K562 (cell line): ENCODE measurements around the gene S100A6. TPM values are rescaled to one million over a fixed set of nuclear protein-coding genes. Genes with fewer than 3 reads are reported as not detected.

ENCODE experiments used
- CTBP1 ChIP-seq: fragments of 450-650 bp; IDR thresholded peaks from 2 replicates; pipeline ENCODE4 v1.6.1; 2016; ENCODE audit warnings: borderline replicate concordance
- CTCF ChIP-seq, 3 experiments: IDR thresholded peaks in 2 of 3; conservative IDR thresholded peaks in 1 of 3; 2 replicates each; pipeline ENCODE4 v1.5.1; 2011 to 2012; ENCODE audit warnings: low read length in 3 of 3, mild to moderate bottlenecking in 3 of 3, control low read depth in 2 of 3, improper control_type of control experiment in 1 of 3, inconsistent platforms in 1 of 3, low read depth in 1 of 3, mixed read lengths in 1 of 3, moderate library complexity in 1 of 3; ENCODE audit not compliant: insufficient read depth in 2 of 3
- CXXC5 ChIP-seq: fragments of 250-450 bp; sonication (Bioruptor Pico); IDR thresholded peaks from 2 replicates; pipeline ENCODE4 v1.8.0; 2022; ENCODE audit warnings: inconsistent platforms, mild to moderate bottlenecking, moderate library complexity
- MIER1 ChIP-seq: fragments of 450-650 bp; IDR thresholded peaks from 2 replicates; pipeline ENCODE4 v1.6.1; 2016; ENCODE audit warnings: antibody characterized with exemption, mild to moderate bottlenecking, low read depth
- REST ChIP-seq, 2 experiments: fragments of 450-650 bp; formaldehyde crosslinking in 1 of 2; IDR thresholded peaks; 2 replicates each; pipeline versions ENCODE4 v1.4.0 to v1.6.1; 2014 to 2020; ENCODE audit warnings: mild to moderate bottlenecking in 2 of 2, borderline replicate concordance in 1 of 2, low read depth in 1 of 2
- RFX7 ChIP-seq: fragments of 250-450 bp; sonication (Bioruptor Pico); IDR thresholded peaks from 2 replicates; pipeline ENCODE4 v1.5.1; 2021; ENCODE audit warnings: mild to moderate bottlenecking
- ZBTB17 ChIP-seq: fragments of 450-650 bp; formaldehyde crosslinking; IDR thresholded peaks from 2 replicates; pipeline ENCODE4 v1.4.0; 2020; ENCODE audit warnings: mild to moderate bottlenecking
- ZNF316 ChIP-seq: fragments of 450-650 bp; IDR thresholded peaks from 2 replicates; pipeline ENCODE4 v1.6.1; 2016
- polyA plus RNA-seq, 8 experiments: library from polyadenylated mRNA; depleted of rRNA in 4 of 8; stranded (reverse) in 5 of 8; unstranded in 3 of 8; fragments of >200 nt; fragmentation: Nextera tagmentation in 2 of 8; fragmentation: Illumina TruSeq in 1 of 8; extraction: Ambion mirVana in 2 of 8; extraction: Trizol in 1 of 8; gene quantifications; 2 replicates each; pipeline versions ENCODE4 v1.2.1 to v1.2.3, GENCODE V29; 2011 to 2014; ENCODE audit warnings: inconsistent platforms in 1 of 8, missing spikeins in 1 of 8
- total RNA-seq, 7 experiments: library from RNA; depleted of rRNA in 6 of 7; stranded (reverse); fragments of >200 nt in 6 of 7; fragmentation: Illumina TruSeq in 2 of 7; extraction: Trizol in 2 of 7; gene quantifications; 2 replicates each; pipeline versions ENCODE4 v1.2.1 to v1.2.3, GENCODE V29; 2011 to 2021; ENCODE audit warnings: low replicate concordance in 1 of 7
- TF ChIP-seq, protein P1 (sequence below): sonication (generic); formaldehyde crosslinking; IDR thresholded peaks from 2 replicates; pipeline ENCODE4 v1.8.1; 2023; ENCODE audit warnings: mild to moderate bottlenecking, missing genetic modification reagents
- TF ChIP-seq, protein P2 (sequence below): fragments of 250-450 bp; sonication (Bioruptor Pico); IDR thresholded peaks from 2 replicates; pipeline ENCODE4 v1.5.0; 2021; ENCODE audit warnings: mild to moderate bottlenecking, moderate library complexity

The S100A6 gene
- total and polyA plus RNA-seq, 9 of the 15 experiments (the other 6 are each of a cell fraction or from before 2014, with no cell fraction given) = 9.8 to 66.5 (median 23.2) TPM

DNA sequence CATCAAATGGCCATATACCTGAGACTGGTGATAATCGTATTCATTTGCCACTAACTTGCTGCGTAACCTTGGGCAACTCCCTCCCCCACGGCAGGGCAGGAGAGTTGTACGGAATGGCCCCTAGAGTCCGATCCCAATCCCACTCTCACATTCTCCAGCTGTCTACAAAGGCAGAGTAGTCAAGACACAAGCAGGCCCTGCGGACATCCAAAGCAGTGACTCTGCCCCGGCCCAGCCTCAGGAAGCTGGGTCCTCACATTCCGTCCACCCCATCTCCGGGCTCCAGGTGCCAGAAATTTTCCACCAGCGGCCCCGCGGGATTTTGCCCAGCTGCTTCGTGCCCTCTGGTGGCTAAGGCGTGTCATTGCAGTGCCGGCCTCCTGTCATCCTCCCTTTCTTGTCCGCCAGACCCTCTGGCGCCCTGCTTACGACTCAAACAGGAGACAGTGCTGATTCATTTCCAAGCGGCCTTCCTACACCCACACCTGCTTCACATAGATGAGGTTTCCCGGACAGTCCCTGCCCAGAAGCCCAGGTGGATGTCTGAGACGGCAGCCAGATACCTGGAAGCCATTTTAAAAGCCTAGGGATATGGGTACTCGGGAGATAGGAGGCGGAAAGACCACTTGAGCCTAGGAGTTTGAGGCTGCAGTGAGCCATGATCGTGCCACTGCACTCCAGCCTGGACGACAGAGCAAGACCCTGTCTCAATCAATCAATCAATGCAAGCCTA, 32.7 kb upstream of the S100A6 start (continued):
- peak; percentile 96 for TF ChIP-seq REST (IDR thresholded peaks at IDR 0.05; ENCODE audit: borderline replicate concordance)
- no peak for TF ChIP-seq REST (CRISPR knock-in tag; IDR thresholded peaks at IDR 0.05; ENCODE audit: low read depth)
- TF ChIP-seq, protein P1, sequence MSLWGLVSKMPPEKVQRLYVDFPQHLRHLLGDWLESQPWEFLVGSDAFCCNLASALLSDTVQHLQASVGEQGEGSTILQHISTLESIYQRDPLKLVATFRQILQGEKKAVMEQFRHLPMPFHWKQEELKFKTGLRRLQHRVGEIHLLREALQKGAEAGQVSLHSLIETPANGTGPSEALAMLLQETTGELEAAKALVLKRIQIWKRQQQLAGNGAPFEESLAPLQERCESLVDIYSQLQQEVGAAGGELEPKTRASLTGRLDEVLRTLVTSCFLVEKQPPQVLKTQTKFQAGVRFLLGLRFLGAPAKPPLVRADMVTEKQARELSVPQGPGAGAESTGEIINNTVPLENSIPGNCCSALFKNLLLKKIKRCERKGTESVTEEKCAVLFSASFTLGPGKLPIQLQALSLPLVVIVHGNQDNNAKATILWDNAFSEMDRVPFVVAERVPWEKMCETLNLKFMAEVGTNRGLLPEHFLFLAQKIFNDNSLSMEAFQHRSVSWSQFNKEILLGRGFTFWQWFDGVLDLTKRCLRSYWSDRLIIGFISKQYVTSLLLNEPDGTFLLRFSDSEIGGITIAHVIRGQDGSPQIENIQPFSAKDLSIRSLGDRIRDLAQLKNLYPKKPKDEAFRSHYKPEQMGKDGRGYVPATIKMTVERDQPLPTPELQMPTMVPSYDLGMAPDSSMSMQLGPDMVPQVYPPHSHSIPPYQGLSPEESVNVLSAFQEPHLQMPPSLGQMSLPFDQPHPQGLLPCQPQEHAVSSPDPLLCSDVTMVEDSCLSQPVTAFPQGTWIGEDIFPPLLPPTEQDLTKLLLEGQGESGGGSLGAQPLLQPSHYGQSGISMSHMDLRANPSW = peak; percentile 62; the same call in 1 of the 2 replicates
- TF ChIP-seq RFX7 = no peak
- 0 out of 2 replicates have a peak, but pooled peaks have one; percentile 20 for TF ChIP-seq MIER1
- peak; percentile 46 for TF ChIP-seq CXXC5 (CRISPR knock-in tag)
- peak; percentile 90 for TF ChIP-seq CTBP1
- TF ChIP-seq ZNF316 = peak; percentile 6; the same call in 1 of the 2 replicates
- TF ChIP-seq, protein P2, sequence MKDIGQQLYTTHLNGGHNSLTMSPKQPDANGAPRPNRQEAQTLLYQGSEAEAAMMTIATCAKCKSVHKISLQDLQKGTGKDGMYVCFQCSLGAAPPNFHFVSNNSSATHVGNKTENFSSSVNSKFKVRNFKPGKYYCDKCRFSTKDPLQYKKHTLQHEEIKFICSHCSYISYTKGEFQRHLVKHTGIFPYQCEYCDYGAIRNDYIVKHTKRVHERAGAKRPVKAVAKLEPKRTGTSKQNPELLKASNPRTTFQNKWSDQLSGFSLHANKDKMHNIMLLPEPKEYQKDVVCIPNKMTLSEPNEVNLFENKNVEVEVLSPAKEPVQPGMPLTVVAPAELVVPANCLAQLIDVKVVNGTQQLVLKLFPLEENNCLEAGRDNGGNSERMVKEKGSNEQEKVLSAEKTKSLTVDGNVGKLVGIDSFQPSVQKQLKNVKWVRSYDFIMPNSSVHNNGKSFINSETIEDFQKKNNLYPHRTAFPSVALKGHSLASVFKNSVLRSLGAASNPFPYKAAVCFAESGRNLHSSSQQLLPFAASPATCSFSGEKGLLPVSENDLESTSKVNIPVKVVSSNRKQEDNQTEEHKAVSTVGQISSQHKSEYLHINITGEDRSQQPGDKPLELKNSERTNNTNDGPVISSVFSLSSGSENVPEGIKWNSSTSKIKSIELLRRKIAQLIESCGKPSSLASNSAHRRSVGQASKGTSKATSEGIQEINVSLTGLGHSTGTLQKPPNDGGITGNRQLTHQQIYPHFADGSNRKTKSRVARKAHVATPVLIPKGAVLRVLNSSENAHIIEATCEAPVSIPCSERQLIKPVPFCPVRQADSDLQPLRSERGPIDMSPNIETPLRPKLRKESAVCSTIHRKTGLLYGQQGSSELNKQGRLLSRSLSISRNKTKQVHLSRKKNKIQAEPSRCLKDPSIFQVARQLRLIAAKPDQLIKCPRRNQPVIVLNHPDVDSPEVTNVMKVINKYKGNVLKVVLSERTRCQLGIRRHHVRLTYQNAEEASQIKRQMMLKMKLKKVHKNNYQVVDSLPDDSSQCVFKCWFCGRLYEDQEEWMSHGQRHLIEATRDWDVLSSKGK (CRISPR knock-in tag) = no peak
- TF ChIP-seq ZBTB17 (CRISPR knock-in tag) = no peak
- TF ChIP-seq CTCF (IDR thresholded peaks at IDR 0.05 in 2 of 3, conservative IDR thresholded peaks at IDR 0.05 in 1 of 3; ENCODE audit: insufficient read depth in 2 of 3, low read depth in 1 of 3, low read length in 3 of 3) = peak; percentile 97 to 98 (median 98)
